HG03045 (cell line): Measurements from ENCODE around the gene HS3ST3A1.
"Not testable (repeated sequence)": the region's sequence is repeated elsewhere in the genome, so short reads cannot be mapped to it uniquely, and the experiment has no call there.

Source experiments
- ATAC-seq: cut with Tn5 transposase; IDR thresholded peaks from one replicate; pipeline ENCODE4 v1.9.1; 2021; ENCODE audit warnings: mild to moderate bottlenecking, moderate library complexity; ENCODE audit not compliant: unreplicated experiment

The HS3ST3A1 gene

DNA sequence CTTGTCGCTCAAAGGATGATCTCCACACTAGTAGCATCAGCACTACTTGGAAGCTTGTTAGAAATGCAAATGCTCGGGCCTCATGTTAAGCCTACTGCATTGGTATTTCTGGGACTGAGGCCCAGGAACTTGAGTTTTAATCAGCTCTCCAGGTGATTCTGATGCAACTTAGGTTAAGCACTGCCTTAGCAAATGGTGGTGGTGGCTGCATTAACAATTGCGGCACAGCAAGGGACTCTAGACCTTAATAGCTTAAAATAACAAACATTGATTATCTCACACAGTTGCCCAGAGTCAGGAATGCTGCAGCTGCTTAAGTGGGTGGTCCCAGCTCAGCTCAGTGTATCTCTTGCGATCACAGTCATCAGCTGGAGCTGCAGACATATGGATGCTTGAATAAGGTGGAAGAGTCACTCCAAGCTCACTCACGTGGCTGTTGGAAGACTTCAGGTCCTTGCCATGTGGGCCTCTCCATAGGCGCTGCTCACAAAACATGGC is 25.8 kb downstream of the HS3ST3A1 start:
- no peak for ATAC-seq

DNA sequence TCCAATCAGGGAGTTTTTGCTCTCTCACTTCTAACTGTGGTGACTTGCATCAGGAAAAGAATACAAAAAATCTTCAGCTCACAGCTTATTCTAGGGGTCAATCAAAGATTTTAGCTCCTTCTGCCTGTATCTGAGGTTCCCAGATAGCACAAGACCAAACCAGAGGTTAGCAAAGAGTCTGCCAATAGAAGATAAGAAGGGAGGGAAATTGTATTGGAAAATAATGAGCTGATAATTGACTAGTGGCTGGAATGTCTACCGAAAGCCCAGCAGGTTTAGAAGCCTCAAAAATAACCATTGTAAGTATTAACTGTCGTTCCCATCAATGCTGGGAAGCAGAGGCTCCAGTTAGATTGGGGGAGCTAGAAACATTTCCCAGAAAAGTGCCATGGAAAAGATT is 26.3 kb downstream of the HS3ST3A1 start:
- ATAC-seq = no peak

DNA sequence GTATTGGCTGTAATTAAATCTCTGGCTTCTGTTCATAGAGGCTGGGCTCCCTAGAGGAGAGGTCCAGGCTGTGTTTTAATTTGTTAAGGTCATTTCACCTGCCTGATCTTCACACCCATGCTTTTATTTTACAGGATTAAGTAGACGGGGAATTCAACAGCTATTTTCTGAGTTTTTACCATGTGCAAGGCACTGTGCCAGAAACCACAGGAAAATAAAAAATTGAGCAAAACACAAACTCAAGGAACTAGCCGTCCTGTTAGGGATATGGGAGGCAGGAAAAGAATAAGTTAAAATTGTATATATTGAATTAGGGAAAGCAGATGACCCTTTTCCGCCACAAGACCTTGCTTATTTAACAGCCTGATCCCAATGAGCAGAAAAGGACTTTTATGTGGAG is 29.1 kb downstream of the HS3ST3A1 start:
- ATAC-seq = no peak

DNA sequence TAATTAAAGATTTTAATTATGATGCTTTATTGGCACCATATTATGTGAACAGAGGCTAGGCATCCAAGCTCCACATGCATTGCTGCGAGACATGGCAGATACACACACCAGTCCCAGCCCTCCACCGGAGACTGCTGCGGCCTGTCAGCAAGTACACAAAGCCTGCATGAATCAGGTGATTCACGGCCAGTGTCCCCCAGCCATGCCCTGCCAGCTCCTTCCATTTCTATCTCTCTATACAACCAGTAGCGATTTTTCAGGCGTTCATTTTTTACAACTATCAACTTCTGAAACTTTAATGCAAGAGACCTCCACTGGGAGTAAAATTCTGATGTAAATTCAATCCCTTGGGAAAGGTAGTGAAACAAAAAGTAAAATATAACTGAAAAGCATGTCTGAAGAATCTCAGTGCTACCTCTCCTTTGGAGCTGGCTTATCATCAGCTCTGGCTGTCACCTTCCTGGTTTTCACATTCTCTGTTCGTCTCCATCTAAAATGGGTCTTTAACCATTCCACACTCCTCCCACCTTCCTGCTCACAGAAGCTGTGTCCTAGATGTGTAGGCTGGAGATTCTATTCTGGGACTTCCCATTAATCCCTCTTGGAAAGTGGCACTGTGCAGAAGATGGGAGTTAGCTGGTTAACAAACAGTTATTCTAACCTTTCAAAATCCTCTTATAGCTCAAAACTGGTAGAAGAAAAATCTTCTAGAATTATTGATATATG is 32.2 kb downstream of the HS3ST3A1 start:
- no peak for ATAC-seq

DNA sequence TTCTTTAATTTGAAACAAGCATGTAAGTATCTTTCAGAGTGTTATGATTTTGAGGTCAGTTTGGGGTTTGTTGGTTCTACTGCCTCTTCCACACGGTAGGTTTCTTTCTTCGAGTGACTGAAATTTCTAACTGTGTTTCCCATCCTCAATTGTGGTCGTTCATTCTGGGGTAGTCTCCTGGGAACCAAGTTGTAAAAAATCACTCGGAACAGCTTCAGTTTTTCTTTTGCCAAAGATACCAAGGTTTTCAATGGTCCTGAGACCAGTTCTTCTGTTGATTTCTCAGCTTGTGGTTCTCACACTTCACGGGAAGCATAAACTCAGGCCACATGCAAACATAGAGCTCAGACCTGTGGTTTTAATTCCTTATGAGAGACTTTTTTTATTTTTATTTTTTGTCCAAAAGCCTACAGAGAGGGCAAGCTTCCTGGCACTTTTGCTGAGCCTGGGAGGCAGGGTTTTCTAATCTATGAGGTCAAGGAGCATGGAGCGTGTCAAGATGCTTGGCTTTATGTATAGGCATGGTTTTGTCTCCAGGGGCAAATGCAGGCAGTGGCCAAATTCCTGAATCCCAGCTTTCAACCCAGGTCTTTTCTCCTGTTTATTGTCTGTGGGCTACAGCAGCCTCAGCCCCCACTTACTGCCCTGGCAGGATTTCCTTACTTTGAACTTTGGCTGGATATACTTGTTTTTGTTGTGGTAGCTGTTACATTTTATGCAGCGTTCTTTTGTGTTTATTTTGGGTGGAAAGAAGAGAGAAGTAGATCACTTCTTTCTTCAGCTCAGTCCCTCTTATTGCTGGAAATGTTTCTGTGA is 32.9 kb downstream of the HS3ST3A1 start:
- ATAC-seq = no peak

DNA sequence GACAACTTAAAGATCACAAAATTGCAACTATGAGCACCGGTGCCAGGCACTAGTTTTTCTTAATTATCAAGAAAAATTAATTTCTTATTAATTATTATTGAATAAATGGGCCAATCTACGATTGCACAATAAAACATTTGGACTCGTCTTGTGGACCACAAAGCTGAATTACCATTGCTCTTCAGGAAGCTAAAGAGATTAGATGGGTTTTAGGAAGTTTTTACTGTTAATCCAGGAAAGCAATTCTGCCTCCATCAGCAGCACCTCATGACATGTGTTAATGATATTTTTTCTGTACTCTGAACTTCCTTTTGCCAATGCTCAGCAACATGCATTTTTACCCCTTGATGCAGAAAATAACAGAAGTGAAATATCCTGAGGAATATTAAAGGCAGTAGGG is 37.9 kb downstream of the HS3ST3A1 start:
- ATAC-seq = no peak

DNA sequence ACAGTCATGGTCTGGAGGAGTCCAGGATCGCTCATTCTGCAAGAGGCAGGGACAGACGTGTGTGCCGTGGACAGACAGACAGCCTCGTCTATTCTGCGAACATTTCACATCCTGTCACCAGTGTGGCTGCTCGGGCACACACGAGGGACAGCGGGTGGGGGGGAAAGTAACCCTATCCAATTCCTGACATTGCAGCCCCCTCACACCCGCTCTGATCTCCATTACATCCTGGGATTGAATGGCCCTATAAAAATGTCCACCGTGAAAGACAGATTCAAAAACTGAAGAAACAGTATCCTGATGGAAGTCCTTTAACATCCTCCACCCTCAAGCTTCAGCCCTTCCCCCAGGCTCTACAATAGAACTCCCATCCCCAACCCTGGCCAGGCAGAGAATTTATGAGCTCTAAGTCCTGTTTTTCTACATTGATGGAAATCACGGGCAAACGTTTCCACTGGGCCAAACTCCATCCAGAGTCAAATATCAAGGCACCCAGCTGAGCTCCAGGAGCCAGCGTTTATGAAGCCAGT is 39.4 kb downstream of the HS3ST3A1 start:
- ATAC-seq = no peak

DNA sequence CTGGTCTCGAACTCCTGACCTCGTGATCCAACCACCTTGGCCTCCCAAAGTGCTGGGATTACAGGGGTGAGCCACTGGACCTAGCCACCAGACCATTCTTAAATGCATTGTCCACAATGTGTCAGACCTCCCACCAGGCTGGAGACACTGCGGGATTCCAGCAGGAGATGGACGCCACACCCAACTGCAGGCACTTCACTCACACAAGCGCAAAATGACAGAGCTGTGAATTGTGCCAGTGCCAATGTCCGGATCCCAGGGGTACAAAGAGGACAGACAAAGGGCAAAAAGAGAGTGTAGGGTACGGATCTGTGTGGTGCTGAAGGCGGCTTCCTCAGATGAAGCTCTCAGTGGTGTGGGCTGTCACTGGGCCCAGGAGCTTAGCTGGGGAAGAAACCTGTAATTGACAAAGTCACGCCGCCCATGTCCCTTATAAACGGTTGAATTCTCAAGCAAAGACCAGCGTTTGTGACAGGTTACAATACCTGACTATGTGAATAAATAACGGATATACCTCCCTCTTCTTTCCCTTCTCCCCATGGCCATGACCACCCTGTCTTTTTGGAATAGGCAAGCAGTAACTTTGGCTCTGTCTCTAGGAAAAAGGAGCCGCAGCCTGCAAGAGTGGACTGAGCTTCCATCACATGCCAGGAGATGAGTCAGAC is 40.0 kb downstream of the HS3ST3A1 start:
- no peak for ATAC-seq

DNA sequence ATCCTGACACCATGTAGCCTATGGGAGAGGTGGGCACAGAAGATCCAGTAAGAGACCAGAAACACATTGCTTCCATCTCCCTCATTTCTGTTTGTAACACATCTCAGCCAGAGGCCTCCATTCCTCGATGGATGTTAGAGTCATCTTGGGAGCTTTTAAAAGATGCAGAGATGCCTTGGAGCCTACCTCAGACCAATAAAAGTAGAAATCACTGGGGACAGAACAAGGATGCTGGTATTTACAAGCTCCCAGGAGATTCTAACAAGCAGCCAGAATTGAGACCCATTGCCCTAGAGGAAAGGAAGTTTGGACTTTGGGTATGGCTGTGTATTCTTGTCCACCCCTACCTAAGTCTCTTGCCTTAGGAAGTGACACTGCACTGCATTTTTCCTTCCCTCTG is 40.8 kb downstream of the HS3ST3A1 start:
- ATAC-seq = no peak

DNA sequence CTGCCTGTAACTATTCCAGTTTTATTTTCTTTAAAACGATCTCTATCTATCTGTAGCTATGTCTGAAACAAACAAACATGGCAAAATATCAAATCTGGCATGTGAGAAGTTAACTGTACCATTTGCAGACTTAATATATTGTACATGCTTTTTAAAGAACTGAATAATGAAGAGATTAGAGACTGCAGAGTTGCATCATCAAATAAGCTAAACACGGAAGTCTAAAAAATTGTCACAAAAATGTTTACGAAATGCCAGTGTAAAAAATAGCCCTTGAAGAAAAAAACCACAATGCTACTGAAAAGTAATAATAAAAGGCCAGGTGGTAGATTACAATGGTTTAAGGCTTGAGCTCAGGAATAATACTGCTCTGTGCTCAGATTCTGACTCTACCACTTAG is 43.1 kb downstream of the HS3ST3A1 start:
- ATAC-seq = no peak

DNA sequence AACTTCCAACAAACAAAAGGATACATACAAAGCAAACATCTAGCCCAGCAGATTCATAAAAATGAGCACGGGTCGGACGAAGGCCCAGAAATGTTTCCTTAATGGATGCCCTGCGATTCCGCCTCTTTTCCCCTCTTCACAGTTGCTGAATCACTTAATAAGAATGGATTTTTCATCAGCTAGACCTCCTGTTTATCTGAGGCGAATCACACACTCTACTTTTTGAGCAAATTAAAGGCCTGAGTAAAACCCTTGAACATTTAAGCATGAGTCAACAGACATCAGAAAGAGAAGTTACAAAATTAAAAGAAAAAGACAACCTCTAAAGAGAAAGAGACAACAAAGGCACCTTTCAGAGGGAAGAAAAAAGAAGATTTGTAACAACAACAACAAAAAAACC is 44.7 kb downstream of the HS3ST3A1 start:
- ATAC-seq = no peak

DNA sequence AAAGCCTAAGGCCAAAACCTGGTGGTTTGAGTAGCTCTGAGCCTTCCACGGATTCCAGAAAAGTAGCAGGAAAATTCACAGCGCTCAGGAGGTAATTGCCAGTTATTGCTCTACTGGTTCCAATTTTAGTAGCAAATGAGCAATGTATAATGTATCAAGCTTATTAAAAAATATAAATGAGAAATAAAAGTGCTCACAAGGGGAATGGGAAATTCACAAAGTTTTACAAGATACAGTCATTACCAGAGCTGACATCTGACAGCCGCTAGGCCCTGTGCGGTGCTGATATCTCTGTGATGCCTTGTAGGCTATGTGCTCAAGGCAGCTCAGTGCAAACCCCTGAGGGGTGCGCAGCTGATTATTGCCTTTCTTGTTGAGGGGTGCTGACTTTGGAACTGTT is 47.5 kb downstream of the HS3ST3A1 start:
- no peak for ATAC-seq

DNA sequence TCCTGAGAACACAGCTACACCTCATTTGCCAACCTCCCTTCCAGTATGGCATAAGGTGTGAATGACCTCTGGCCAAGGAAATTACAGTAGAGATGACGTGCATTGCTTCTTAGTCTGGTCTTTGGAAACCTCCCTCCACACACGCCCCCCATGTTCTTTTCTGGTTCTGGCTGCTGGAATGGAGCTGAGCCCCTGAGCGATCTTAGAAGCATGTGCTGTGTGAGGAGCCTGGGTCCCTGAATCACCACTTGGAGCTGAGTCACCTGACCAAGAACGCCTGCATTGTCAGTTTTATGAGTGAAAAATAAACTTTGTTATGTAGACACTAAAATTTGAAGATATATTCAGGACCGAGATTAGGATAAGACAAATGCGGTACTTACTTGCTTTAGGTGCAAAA is 51.4 kb downstream of the HS3ST3A1 start:
- no peak for ATAC-seq

DNA sequence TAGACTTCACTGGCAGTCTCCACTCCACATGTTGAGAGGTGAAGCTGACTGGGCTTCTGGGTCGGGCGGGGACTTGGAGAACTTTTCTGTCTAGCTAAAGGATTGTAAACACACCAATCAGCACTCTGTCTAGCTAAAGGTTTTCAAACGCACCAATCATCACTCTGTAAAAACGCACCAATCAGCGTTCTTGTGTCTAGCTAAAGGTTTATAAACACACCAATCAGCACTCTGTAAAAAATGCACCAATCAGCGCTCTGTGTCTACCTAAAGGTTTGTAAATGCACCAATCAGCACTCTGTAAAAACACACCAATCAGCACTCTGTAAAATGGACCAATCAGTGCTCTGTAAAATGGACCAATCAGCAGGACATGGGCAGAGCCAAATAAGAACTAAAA is 53.2 kb downstream of the HS3ST3A1 start:
- not testable (repeated sequence) for ATAC-seq

DNA sequence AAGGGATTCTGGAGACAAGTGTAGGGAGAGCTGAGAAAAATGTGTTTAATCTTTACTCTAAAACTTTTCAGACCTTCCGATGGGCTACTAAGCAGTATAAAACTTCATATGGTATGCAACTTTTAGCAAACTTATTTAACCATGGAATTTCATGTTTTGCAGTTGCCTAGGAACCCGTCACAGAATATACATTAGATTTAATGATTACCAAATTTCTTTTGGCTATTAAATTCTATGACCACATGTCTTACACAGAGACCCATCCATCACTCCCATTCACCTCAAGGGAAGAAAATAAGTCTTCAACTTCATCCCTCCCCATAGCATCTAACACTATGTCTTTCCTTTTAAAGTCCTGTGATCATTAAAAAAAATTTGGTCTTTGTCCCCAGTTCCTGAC is 54.9 kb downstream of the HS3ST3A1 start:
- no peak for ATAC-seq

DNA sequence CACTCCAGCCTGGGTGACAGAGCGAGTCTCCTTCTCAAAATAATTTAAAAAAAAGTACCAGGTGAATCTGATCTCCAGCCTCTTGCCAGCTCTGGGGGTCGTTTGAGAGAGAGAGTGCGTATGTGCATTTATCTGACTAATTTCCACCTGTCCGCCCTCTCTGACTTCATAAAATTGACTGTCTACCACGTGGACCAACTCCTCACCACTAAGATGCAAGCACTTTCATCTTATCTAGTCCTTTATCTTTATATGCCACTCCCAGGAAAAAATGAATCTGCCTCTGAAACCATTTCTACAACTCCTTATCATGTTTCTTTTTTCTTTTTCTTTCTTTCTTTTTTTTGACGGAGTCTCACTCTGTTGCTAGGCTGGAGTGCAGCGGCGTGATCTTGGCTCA is 55.8 kb downstream of the HS3ST3A1 start:
- no peak for ATAC-seq

DNA sequence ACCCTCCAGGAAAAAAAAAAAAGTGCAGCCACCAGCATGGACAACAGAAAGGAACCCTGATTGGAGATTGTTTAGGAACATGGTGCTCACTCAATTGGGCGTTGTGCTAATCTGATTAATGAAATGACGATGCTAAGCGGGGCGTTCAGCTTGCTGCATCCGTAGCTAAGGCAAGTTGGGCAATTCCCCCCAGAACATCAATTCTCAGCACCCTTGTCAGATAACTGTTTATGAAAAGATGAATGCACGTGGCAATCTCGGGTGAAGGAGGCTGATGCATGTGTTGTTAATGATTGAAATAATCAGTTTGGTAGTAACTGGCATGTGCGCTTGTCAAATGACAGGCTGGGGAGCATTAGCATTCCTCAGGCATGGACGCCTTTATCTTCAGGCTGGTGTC is 57.0 kb downstream of the HS3ST3A1 start:
- ATAC-seq = no peak

DNA sequence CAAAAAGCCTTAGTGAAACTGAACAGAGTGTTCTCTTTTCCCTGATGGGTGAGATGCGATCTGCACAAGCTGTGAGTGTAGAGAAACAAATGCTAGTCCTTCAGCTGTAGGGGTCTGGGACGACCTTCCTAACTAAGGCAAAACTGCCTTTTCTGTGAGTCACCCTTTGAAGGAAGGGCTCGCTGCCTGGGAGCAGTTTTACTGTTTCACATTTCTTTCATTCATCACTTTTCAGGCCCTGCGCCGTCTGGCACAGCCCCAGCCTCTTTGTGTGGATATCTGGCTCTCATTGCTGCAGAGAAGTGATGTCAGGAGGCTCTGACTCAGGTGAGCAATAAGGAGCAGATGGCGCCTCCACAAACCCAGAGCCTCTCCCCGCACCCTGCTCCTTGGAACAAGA is 57.4 kb downstream of the HS3ST3A1 start:
- no peak for ATAC-seq

DNA sequence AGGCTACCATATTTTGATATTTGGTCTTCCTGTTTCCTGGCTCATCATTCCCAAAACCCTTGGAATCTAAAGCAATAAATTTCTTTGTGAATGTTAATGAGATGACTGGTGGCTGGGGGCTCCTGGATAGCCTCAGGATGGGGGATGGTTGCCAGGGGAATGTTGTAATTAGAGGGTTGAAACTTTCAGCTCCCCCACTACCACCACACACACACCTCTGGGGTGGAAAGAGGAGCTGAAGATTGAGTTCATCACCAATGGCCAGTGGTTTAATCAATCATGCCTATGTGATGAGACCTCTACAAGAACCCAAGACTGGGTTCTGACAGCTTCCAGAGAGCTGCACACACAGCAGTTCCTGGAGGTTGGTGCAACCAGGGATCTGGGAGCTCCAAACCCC is 59.1 kb downstream of the HS3ST3A1 start:
- no peak for ATAC-seq

DNA sequence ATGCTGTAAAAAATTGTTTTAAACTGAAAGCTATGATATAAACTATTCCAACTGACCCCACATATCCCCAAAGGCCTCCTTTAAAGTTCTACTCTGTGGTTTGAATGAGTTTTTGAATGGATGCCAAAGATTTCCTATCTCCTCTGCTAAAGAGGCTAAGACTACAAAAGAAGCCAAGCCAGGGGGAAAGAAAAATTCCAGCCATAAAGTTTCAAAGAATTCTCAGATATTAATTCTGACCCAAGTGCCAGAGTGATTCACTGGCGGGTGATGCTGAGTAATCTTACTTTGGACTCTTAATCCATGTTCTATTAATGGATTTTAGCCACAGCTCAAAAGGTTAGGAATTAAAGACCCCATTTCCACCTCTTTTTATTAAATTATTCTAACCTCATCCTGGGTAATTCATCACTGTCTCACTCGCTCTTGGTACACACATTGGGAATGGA is 60.7 kb downstream of the HS3ST3A1 start:
- ATAC-seq = no peak

DNA sequence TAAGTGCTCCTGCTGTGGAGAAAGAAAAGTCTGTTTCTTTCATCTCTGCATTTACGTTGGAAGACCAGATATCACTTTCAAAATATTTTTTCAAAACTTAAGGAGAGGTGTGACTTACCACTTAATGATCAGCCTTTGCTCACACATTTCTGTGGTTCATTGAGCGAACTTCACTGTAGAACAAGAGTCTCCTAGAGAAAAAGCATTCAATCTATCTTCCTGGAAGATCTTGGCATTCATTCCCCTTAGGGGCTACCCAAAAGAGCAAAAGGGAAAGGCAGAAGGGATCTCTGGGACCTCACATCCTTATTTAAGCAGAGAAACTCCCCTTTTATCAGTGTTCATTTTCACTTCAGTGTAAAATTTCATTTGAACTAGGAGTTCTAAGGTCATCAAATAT is 61.2 kb downstream of the HS3ST3A1 start:
- ATAC-seq = no peak
